Stimulated activated naive CD4-positive, alpha-beta T cell treated with Interleukin-2 at 50 U/mL for 16 hours (primary cell): Measurements from ENCODE around the gene MYO1B.

ENCODE experiments used
- DNase-seq: peaks from one replicate; lab custom pipeline; 2025; lab: John Stamatoyannopoulos, UW

Gene MYO1B

DNA sequence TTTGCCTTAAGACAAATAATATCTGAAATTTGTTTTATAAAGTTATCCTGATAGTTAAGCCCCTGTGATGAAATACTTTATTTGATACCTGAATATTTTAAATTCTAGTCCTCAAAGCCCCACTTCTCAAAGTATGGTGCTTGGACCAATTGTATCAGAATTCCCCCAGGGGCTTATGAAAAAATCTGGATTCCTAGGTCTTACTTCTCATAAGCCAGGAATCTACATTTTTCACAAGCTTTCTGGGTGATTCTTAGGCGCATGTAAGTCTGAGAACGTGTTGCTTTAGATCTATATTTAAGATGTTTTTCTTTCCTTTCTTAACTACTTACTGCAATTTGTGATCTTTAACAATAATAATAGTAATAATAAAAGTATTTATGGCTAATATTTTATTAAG is 53.1 kb downstream of the MYO1B start:
- DNase-seq = no peak

DNA sequence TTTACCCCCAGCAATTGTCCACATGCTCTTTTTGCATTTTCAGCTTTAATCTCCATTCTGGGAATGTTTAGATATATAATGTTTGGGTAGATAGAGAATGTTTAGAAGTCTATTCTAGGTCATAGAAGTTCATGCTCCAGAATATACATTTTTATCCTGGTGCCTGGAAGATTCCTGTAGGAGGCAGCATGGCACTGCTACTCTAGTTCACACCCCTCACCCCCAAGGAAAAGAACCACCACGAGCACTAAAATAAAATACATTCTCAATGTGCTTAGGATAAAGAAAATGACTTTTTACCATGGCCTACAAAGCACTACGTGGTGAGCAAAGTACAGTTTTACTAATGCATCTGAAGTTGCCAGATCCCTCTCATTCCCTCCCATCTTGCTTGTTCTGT is 53.8 kb downstream of the MYO1B start:
- DNase-seq = no peak

DNA sequence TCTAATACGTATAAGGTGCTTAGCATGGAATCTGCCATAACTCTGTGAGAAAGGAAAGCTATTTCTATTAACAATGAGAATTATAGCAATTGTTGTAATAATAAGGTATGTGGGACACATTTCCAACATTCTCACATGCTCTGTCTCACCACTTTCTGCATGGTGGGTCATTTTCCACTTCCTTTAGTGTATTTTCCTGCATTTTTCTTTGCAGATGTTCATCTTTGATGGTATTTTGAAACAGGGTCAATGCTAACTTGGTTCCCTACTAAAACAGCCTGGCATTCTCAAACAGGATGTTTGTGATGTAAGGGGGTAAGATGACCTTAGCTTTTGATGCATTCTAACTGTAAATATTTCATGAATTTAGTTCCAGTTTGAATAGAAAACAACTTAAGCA is 54.7 kb downstream of the MYO1B start:
- DNase-seq = no peak

DNA sequence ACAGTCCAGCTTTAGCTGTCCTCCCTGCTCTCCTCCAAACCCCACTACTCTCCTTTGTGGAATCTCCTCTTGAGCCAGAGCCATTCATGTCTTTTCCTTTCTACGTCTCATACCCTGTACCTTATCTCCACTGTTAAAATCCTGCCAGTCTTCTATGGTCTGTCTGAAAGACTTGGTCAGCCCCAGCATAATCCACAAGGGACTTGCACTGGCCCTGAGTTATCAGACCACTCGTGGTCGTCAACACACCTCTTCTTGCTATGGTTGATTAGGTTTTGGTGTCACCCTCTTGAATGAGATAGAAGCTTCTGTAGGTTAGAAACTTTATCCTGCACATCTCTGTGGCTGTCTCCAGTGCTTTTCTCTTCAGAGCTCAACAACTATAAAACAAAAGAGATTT is 56.8 kb downstream of the MYO1B start:
- no peak for DNase-seq

DNA sequence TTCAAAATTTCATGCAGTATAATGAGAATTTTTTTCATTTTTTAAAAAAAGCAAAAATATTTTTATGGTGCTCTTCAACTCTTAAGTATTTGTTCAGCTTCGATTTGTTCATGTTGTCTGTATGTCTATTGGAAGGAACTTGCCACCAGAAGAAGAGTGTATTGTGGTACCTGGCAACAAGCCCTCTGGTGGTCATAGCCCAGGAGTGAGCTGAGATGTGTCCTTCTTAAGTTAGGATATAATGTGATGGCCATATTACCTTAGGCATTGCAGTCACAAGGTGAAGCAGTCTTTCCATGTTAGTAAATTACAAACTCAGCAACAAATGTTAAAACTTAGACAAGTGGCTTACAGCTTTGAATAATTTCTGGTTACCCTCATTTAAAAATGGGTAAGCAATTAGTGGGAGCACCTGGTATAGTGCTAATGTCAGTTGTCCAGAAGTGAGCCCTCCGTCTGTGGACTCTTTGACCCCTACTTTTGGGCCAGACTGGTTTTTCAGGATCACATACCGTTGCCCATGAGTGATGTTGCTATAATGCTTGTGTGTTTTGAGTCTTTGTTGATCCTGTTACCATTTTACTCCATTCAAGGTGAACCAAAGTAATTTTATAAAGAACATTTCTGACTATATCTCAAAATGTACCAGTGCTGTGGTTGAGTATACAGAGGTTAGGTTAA is 57.4 kb downstream of the MYO1B start:
- no peak for DNase-seq

DNA sequence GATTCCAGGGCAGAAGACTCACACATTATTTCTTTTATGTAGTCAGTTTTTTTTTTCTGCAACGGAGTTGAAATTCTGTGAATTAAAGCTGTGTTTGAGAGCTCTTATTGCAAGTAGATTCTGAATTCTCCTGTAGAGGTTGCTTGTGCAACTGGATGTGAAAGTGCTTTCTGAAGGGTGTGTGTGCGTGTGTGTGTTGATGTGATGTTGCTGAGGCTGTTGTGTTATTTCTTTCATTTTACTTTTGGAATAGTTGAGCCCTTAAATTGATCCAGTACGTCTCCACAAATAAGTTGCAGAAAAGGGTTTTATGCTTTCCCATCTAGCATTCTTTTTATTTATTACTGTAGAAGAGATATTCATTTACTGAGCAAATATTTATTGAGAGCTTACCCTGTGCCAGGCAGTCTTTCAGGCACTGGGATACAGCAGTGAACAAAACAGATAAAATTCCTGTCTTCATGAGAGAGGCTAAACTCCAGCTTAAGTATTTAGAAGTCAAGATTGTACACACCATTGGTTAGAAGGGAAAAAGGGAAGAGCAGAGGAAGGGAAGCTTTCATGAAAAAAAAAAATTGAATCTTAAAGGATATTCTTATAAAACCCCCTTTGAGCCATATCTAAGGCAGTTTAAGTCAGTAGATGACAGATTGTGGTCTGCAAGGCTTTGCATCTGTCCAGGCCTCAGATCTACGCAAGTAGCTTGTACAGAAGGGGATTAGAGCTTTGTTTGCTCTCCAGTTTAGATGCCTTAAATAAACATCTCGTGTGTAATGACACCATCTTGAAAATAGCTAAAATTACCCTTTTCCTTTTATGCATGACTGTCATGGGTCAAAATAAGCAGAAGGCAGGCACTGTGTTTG is 58.2 kb downstream of the MYO1B start:
- no peak for DNase-seq

DNA sequence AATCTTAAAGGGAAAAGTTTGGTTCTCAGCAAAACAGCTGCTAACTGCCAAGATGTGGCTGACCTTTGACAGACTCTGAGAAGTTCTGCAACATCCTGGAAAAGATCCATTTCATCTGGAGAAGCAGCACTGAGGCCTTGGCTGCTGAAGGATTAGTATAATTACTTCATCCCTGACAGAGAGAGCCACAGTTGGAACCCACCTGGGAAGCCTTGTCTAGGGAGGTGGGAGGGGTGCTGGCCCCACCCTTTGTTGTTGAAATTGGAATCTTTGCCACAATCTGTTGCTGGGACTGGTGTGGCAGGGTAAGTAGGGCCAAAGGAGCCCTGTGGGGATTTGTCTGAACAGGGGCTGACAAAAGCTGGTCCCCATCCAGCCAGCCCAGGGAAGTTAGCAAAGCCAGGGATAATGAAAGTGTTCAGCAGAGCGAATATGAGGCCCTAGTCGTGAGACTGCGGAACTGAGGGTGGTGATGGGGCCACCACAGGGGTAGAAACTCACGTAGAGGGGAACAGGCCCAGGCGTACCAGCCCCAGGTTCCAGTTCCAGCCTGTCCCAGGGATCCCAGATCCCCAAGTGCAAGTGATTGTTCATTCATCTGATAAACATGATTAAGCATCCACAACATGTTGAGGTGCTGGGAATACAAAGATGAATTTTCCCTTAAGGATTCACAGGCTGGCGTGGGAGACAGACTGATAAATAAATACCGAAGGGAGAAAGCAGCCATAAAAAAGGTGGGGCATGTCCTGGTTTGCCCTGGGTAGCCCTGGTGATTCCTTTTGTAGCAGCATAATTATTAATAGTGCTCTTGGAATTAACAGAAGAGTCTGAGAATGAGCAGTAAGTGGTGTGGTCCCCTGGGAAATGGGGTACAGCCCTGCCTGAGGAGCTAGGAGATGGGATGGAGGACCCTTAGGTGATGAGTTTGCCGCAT is 60.0 kb downstream of the MYO1B start:
- DNase-seq = no peak

DNA sequence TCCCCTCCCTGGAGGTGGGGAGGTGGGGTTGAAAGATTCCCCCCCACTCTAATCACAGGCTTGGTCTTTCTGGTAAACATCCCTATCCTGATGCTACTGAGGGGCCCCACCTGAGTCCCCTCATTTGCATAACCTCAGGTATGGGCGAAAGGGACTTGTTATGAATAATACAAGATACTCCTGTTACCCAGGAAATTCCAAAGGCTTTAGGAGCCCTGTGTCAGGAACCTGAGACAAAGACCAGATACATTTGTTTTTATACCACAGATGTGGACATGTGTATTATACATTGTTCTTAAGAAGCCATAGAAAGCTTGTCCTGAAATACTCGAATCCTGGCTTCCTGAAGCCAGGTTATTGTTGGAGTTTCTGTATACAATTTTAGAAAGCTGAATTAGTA is 62.8 kb downstream of the MYO1B start:
- no peak for DNase-seq

DNA sequence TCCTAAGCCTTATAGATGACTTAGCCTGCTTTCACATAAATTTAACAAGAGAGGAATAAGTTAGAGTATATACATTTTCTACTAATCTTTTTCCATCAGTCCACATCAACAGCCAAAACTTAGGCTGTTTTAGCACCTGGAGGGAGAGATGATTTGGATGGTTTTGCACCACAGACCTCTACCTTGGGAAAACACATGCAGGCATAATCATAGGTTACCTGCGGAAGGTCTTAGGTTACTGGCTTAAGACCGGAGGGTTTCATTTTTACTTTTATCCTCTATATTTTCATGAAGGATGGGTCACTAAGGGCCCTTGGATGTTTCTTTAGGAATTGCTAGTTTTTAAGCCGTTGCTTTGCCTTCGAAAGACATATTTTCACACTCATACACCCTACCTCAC is 66.0 kb downstream of the MYO1B start:
- DNase-seq = no peak

DNA sequence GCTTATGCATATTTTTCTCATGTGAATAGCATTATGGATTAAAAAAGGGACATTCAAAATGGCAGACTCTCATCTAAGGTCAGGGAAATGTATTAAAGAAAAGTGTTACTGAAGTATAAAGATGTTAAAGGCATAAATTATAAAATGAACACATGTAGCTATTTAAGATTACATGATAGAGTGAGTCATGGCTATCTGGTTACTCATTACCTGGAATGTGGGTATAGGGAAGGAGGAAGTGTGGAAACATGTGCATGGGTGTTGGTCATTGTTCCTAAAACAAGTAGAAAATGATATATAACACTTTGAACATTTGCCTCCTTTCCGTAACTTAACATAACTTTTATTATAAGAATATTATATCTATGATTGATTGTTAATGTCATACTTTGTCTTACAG is 66.4 kb downstream of the MYO1B start:
- DNase-seq = no peak

DNA sequence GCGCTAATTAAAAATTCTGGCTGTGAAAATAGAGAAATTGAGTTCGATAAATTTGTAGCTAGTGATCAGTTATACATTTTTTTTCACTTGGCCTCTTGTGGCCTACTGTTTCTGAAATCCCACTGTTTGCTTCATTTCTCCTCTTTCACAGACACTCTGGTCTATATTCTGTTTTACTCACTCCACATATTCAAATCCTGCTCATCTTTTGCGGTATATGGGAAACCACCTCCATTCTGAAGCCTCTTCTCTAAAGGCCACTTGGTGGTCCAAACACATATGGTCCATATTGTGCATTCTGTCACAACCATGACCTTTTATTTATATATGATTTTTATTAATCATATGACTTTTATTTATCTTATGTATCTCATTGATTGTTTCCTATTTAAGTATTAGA is 67.0 kb downstream of the MYO1B start:
- no peak for DNase-seq

DNA sequence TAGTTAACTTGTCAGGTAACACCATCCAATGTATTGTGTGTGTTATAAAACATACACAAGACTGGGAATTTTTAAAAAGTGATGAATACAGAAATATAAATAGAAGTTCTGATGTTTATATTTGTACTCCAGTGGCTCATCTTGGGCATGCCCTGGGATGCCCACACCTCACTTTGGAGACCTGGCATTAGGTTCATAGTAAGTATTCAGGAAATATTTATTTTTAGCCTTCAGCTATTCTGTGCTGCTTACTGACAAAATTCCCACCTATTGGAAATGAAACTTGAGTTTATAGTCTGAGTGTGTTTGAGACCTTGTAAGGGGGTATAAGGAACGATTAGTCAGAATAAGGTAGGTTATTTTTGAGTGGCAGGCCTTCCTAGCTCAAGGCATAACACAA is 67.5 kb downstream of the MYO1B start:
- no peak for DNase-seq

DNA sequence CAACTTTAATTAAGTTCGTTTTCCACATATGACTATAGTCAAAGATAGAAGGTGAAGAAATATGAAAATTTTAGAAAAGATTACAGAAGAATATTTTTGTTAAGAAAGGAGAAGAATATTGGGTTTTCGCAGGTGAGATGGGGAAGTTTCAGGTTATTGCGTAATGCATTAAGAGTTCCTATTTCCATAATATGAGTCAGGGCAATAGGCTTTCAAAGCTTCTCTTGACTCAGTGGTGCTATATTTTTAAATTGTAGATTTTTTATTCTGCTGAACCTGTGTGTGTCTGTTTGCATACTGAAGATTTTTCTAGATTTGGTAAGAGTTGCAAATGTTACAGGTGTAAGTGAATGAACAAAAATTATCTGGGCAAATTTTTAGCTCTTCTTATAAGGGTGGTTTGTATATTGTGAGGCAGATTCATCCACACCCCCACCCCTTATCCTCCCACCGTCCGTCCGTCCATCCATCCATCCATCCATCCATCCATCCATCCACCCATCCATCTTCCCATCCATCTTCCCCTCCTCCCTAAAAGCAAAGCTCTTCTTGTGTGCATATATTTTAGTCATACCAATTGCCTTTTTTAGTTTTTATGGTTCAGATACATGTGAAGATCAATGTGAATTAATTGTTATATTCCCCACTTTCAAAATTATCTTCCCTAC is 69.6 kb downstream of the MYO1B start:
- no peak for DNase-seq

DNA sequence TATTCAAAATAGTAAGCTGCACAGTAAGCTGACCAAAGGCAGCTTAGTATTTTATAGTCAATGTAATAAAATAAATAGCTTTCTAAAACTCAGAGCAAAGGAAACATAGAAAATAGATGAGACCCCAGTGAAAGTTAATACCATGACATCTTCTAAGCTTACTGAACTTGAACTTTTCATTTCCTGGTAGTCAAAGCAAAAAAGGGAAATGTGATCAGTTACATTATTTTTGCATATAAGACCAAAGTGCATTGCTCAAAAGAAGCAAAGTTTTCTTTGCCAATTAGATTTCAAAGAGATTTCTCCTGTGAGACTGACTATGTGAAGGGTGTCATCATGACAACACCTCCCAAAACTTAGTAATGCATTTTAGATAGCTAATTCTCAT is 70.2 kb downstream of the MYO1B start:
- no peak for DNase-seq

DNA sequence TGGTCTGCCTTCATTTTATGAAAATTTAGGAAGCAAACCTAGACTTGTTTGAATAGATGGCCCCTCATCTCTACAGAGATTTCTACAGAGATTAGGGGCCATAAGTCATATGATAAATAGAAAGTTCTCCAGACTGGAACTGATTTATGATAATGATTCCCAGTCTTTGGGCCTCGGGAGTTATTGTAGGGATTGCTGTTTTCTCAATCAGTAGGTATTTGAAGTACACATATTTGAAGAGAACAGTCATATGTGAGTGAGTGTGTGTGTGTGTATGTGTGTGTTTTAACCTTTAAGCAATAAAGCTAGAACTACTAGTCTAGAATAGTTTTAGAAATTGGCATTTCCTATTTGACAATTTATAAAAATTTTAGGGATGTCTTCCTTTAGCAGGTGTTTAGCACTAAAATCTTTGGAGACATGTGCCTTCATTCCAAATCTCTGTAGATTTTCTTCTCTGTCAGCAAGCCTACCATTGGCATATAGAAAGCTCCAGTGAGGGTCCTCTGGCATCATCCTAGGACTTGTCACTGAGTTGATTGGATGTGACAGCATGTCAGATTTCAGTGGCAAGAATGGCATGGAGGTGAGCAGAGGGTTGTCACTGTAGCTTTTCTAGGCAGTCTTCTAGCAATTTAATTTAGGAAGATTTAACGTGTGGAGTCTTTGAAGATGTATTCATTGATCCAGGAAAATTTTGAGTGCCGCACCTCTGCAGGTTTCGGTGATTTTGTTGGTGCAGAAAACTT is 71.2 kb downstream of the MYO1B start:
- no peak for DNase-seq

DNA sequence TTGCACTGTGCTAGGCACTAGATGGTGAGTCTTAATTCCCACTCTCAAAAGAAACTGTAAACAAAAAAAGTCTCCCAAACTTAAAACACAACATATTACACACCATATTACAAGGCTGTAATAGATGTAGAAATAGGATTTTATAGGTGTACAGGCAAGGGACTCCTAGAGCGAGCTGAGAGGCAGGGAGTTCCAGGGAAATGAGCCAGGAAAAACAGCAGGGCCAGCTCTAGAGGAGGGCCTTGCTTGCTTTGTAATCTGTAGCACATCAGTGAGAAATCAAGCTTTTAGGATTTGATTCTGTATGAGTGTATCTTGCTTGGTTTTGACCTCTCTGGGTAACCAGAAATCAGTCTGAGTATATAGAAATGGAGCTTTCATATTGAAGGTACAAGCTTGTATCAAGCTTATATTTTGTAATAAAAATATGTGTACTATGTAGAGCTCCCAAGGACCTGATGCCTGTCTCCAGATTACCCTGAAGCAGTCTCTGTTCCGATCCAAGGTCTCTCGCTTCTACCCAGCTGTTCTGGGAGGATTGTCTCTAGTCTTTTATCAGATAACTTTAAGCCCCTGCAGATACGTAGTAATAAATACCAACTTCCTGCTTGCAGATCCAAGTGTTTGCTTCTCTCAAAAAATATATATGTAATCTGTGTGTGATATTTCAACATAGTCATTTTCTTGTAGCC is 73.0 kb downstream of the MYO1B start:
- no peak for DNase-seq

DNA sequence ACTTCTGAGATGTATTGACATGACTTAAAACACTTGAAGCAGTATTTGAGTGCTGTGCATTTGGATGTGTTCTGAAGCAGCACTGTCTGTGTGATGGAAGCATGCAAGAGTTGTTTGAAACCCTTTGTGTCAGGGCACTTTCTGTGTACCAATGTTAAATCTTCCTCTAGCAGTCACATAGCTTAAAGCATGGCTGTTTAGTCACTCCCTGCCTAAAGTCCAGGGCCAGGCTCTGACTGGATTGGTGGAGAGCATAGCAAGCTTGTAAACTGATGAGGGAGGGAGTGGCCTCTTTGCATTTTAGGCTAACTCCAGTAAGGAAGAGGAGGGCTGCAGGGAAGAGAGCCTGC is 73.5 kb downstream of the MYO1B start:
- DNase-seq = no peak

DNA sequence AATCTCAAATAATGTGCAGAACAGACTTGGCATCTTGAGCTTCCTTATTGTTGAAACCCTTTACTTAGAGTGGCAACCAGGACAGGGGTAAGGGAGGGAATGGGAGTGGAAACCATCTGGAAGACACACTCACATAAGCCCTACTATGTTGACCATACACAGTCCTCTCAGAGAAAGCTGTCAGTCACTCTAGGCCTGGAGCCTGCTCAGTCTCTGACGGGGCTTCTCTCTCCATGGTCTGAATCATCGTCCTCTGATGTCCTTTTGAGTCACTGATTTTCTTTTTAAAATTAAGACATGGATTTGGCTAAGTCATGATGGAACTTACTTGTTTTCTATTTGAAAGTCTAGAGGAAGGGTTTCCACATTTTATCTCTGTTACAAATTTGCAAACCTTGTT is 74.0 kb downstream of the MYO1B start:
- no peak for DNase-seq

DNA sequence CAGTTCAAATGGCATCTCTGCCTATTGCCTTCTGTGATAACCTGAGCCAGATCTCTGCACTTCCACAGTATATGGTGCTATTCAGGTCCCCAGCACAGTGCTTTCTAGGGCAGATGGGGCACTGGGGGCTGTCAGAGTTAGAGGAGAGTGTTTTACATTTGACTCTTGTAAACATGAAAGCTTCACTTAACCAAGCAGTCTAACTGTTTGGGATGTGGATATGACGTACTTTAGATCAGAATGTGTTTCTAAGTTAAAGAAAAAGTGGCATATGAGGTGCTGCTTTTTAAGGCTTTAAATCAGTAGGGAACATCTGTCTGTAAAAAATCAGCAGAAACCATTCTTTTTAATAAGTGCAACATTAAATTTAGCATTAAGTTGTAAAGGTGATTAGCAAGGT is 75.7 kb downstream of the MYO1B start:
- DNase-seq = no peak

DNA sequence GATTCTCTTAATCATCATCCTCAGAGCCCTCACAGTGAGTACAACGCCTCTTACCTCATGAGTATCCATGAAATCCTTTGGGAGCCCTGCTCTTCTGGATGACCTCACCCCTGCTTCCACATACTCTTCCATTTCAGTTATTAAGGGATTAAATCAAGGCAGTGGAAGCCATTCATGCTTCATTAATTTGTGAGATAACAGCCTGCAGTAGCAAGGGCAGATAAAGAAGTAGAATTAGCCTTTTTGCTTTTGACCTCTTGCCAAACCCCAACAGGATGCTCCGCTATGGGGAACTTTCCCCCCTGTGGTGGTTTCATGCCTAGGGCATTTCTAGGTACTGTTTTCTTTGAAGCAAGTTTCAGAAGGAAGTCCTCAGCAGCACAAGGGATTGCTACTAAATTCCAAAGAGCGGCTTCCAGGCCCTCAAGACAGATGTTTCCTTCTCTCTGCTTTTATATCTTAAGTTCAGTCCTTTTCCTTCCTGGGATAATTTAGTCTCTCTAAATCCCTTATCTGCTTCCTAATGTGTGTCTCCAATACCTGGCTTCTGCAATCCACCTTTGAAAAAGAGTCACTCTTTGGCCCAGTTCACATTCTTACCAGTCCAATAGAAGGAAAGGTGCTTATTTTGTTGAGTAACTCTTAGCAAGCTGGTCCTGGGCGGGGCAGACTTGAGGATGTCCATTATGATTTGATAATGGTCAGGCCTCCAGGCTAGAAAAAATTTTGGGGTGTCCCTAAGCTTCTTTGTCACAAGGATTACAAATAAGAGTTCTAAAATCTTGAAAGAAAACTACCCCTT is 76.9 kb downstream of the MYO1B start:
- DNase-seq = no peak
